ENCODE data around the gene XXYLT1.

XXYLT1 gene

GRCh38 chr3:195069501-195070251 lies 201.3 kb downstream of the XXYLT1 start:
- no peak for DNase-seq (ENCODE audit: low read depth in 2 of 2, low spot score in 1 of 2)

- DNase-seq (ENCODE audit: low read depth in 2 of 2, low spot score in 1 of 2) = no peak
These were observed 202.6 kb downstream of the XXYLT1 start for GRCh38 chr3:195068084-195069080.

GRCh38 chr3:195066441-195066841 lies 204.5 kb downstream of the XXYLT1 start:
- no peak for DNase-seq (ENCODE audit: low read depth in 2 of 2, low spot score in 1 of 2)

- no peak for DNase-seq (ENCODE audit: low read depth in 2 of 2, low spot score in 1 of 2)
These were observed 205.1 kb downstream of the XXYLT1 start for GRCh38 chr3:195065864-195066185.

GRCh38 chr3:195065142-195065863 lies 205.7 kb downstream of the XXYLT1 start:
- DNase-seq (ENCODE audit: low read depth in 2 of 2, low spot score in 1 of 2) = no peak

GRCh38 chr3:195064300-195064931 lies 206.5 kb downstream of the XXYLT1 start:
- no peak for DNase-seq (ENCODE audit: low read depth in 2 of 2, low spot score in 1 of 2)

GRCh38 chr3:195063581-195064193 lies 207.3 kb downstream of the XXYLT1 start:
- no peak for DNase-seq (ENCODE audit: low read depth in 2 of 2, low spot score in 1 of 2)

- DNase-seq (ENCODE audit: low read depth in 2 of 2, low spot score in 1 of 2) = no peak
These were observed 208.0 kb downstream of the XXYLT1 start for GRCh38 chr3:195062866-195063540.

- no peak for DNase-seq (ENCODE audit: low read depth in 2 of 2, low spot score in 1 of 2)
These were observed 209.0 kb downstream of the XXYLT1 start for GRCh38 chr3:195061756-195062655.

GRCh38 chr3:195060531-195061291 lies 210.2 kb downstream of the XXYLT1 start:
- DNase-seq (ENCODE audit: low read depth in 2 of 2, low spot score in 1 of 2) = no peak

GRCh38 chr3:195060217-195060481 lies 210.8 kb downstream of the XXYLT1 start:
- DNase-seq (ENCODE audit: low read depth in 2 of 2, low spot score in 1 of 2) = no peak

GRCh38 chr3:195059471-195060216 lies 211.3 kb downstream of the XXYLT1 start:
- no peak for DNase-seq (ENCODE audit: low read depth in 2 of 2, low spot score in 1 of 2)

- no peak for DNase-seq (ENCODE audit: low read depth in 2 of 2, low spot score in 1 of 2)
These were observed 212.0 kb downstream of the XXYLT1 start for GRCh38 chr3:195059006-195059350.

- DNase-seq (ENCODE audit: low read depth in 2 of 2, low spot score in 1 of 2) = no peak
These were observed 212.5 kb downstream of the XXYLT1 start for GRCh38 chr3:195058336-195059005.

- no peak for DNase-seq (ENCODE audit: low read depth in 2 of 2, low spot score in 1 of 2)
These were observed 213.2 kb downstream of the XXYLT1 start for GRCh38 chr3:195057716-195058115.

- no peak for DNase-seq (ENCODE audit: low read depth in 2 of 2, low spot score in 1 of 2)
These were observed 214.5 kb downstream of the XXYLT1 start for GRCh38 chr3:195056506-195056905.

- DNase-seq (ENCODE audit: low read depth in 2 of 2, low spot score in 1 of 2) = no peak
These were observed 216.6 kb downstream of the XXYLT1 start for GRCh38 chr3:195054311-195054710.

Data from stimulated activated CD8-positive, alpha-beta memory T cell treated with anti-CD3 and anti-CD28 coated beads, Interleukin-4, amount 100 ng/mL, for 1 hour (primary cell).